Panc1 (cell line): ENCODE results near the gene PRAMEF1. TPM values are rescaled to one million over a fixed set of nuclear protein-coding genes. Genes with fewer than 3 reads are reported as not detected.

Experiments used
- ATAC-seq: fragments of 200-7000 bp; cut with Tn5 transposase; 2 replicates; pipeline ENCODE4 v1.9.1; 2020; ENCODE audit warnings: mild to moderate bottlenecking, moderate library complexity
- BruUV-seq: library from RNA; stranded (reverse); fragments of 400-500 nt; replicated peaks from 2 replicates; lab custom pipeline; 2021; lab: Mats Ljungman, UMichigan
- CTCF ChIA-PET: fragments of 300-600 bp; sonication (Branson Sonifier 250); formaldehyde crosslinking; loops from one replicate; lab custom pipeline; 2022; ENCODE audit warnings: antibody characterized with exemption; lab: Charles Lee
- POLR2A ChIA-PET: fragments of 300-600 bp; sonication (Branson Sonifier 250); formaldehyde crosslinking; loops from one replicate; lab custom pipeline; 2022; ENCODE audit warnings: antibody characterized with exemption; lab: Charles Lee
- DNase-seq: peaks from one replicate; pipeline ENCODE4 v3.0.0-alpha.2; 2010; ENCODE audit warnings: low read depth, low spot score
- H3K27ac ChIP-seq: 2 replicates; pipeline ENCODE4 v1.5.1; 2011; ENCODE audit warnings: mild to moderate bottlenecking, low read length, inconsistent platforms
- H3K27me3 ChIP-seq: fragments of 200-500 bp; sonication (Bioruptor generic); 2 replicates; pipeline ENCODE4 v1.6.0; 2014; ENCODE audit warnings: low read length, inconsistent platforms; ENCODE audit not compliant: control insufficient read depth, insufficient read depth
- H3K36me3 ChIP-seq: fragments of 200-500 bp; sonication (Bioruptor generic); 2 replicates; pipeline ENCODE4 v1.5.1; 2014; ENCODE audit warnings: inconsistent platforms, mild to moderate bottlenecking, low read length, moderate library complexity; ENCODE audit not compliant: control insufficient read depth, insufficient read depth
- H3K4me1 ChIP-seq: 2 replicates; pipeline ENCODE4 v1.5.1; 2011; ENCODE audit warnings: inconsistent platforms, mild to moderate bottlenecking, low read length, moderate library complexity; ENCODE audit not compliant: control insufficient read depth, insufficient read depth
- H3K4me3 ChIP-seq, 2 experiments: 2 replicates each; pipeline ENCODE4 v1.5.1; 2011 to 2012; ENCODE audit warnings: low read depth in 2 of 2, low read length in 2 of 2, mild to moderate bottlenecking in 2 of 2, inconsistent platforms in 1 of 2, moderate library complexity in 1 of 2
- H3K9me3 ChIP-seq: fragments of 200-500 bp; sonication (Bioruptor generic); 2 replicates; pipeline ENCODE4 v1.5.1; 2014; ENCODE audit warnings: low read depth, mild to moderate bottlenecking, inconsistent platforms, low read length, moderate library complexity; ENCODE audit not compliant: control insufficient read depth, insufficient read depth
- POLR2AphosphoS5 ChIP-seq: IDR thresholded peaks from 2 replicates; pipeline ENCODE4 v1.6.1; 2012; ENCODE audit warnings: mild to moderate bottlenecking, low read depth, low read length, moderate library complexity
- SIN3A ChIP-seq: IDR thresholded peaks from 2 replicates; pipeline ENCODE4 v1.6.1; 2012; ENCODE audit warnings: low read depth, mild to moderate bottlenecking, low read length, moderate library complexity, borderline replicate concordance; ENCODE audit not compliant: insufficient read depth
- TCF7L2 ChIP-seq: IDR thresholded peaks from 2 replicates; pipeline ENCODE4 v1.6.1; 2011; ENCODE audit warnings: mild to moderate bottlenecking, low read depth, low read length, inconsistent platforms
- in situ Hi-C: cut with HindIII; loops from 2 replicates; pipeline ENCODE4 v1.10.0; 2016; ENCODE audit warnings: low sequenced_read_pairs, low pct_unique_long_range_greater_than_20kb
- intact Hi-C: fragments of 100-400 bp; cut with micrococcal nuclease; formaldehyde crosslinking; loops from one replicate; pipeline ENCODE4 v1.10.0; 2022; ENCODE audit not compliant: unreplicated experiment
- total RNA-seq: library from RNA; stranded (reverse); gene quantifications from one replicate; pipeline ENCODE4 v1.2.1, GENCODE V29; 2021; ENCODE audit not compliant: unreplicated experiment
- TF ChIP-seq, protein P1 (sequence below), 2 experiments: IDR thresholded peaks; 2 replicates each; pipeline ENCODE4 v1.6.1; 2011 to 2012; ENCODE audit warnings: low read depth in 2 of 2, control low read depth in 1 of 2, low read length in 1 of 2, mild to moderate bottlenecking in 1 of 2, moderate library complexity in 1 of 2; ENCODE audit not compliant: insufficient read depth in 1 of 2
- TF ChIP-seq, protein P2 (sequence below): fragments of 450-650 bp; IDR thresholded peaks from 2 replicates; pipeline ENCODE4 v1.5.1; 2017; ENCODE audit warnings: mild to moderate bottlenecking

PRAMEF1 gene
- total RNA-seq, 1 experiment from 2014 or later = not detected

DNA sequence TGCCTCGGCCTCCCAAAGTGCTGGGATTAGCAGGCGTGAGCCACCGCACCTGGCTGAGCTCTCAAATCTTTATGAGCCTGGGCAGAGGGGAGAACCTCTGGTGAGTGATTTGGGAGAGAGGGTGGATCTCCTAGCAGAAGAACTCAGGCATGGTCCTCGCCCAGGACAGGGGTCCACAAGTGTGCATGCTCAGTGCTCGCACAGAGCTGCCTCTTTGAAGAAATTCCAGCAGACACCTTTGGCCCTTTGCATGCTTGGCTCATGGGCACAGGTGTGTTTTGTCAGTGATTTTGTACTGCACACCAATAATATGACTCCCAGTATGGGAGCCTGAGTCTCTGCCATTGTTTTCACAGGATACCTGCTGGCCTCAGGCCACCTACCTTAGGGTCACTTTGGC, 29.4 kb upstream of the PRAMEF1 start:
- DNase-seq (no peak), ATAC-seq (no peak)
- H3K4me3 ChIP-seq = no peak overlapping the region
- no peaks in the 10 kb centered on the region for H3K9me3 ChIP-seq
- H3K36me3 ChIP-seq = no peaks in the 10 kb centered on the region
- ChIA-PET CTCF (no interaction called here), POLR2A (no interaction called here)
- no peaks in the 10 kb centered on the region for H3K4me1 ChIP-seq
- no peak overlapping the region for H3K27ac ChIP-seq
- intact Hi-C loops (no loop called here), in situ Hi-C loops (no loop called here)
- H3K27me3 ChIP-seq = peaks cover 12% of the 10 kb centered on the region; the same call in 1 of the 2 replicates
- TF ChIP-seq SIN3A (no peak), TCF7L2 (no peak), POLR2AphosphoS5 (no peak)
- TF ChIP-seq, protein P1, sequence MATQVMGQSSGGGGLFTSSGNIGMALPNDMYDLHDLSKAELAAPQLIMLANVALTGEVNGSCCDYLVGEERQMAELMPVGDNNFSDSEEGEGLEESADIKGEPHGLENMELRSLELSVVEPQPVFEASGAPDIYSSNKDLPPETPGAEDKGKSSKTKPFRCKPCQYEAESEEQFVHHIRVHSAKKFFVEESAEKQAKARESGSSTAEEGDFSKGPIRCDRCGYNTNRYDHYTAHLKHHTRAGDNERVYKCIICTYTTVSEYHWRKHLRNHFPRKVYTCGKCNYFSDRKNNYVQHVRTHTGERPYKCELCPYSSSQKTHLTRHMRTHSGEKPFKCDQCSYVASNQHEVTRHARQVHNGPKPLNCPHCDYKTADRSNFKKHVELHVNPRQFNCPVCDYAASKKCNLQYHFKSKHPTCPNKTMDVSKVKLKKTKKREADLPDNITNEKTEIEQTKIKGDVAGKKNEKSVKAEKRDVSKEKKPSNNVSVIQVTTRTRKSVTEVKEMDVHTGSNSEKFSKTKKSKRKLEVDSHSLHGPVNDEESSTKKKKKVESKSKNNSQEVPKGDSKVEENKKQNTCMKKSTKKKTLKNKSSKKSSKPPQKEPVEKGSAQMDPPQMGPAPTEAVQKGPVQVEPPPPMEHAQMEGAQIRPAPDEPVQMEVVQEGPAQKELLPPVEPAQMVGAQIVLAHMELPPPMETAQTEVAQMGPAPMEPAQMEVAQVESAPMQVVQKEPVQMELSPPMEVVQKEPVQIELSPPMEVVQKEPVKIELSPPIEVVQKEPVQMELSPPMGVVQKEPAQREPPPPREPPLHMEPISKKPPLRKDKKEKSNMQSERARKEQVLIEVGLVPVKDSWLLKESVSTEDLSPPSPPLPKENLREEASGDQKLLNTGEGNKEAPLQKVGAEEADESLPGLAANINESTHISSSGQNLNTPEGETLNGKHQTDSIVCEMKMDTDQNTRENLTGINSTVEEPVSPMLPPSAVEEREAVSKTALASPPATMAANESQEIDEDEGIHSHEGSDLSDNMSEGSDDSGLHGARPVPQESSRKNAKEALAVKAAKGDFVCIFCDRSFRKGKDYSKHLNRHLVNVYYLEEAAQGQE (IDR thresholded peaks at IDR 0.05; ENCODE audit: insufficient read depth in 1 of 2, low read depth in 2 of 2, low read length in 1 of 2) = no peak
- TF ChIP-seq, protein P2, sequence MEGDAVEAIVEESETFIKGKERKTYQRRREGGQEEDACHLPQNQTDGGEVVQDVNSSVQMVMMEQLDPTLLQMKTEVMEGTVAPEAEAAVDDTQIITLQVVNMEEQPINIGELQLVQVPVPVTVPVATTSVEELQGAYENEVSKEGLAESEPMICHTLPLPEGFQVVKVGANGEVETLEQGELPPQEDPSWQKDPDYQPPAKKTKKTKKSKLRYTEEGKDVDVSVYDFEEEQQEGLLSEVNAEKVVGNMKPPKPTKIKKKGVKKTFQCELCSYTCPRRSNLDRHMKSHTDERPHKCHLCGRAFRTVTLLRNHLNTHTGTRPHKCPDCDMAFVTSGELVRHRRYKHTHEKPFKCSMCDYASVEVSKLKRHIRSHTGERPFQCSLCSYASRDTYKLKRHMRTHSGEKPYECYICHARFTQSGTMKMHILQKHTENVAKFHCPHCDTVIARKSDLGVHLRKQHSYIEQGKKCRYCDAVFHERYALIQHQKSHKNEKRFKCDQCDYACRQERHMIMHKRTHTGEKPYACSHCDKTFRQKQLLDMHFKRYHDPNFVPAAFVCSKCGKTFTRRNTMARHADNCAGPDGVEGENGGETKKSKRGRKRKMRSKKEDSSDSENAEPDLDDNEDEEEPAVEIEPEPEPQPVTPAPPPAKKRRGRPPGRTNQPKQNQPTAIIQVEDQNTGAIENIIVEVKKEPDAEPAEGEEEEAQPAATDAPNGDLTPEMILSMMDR = no peak
- no TSS peak for BruUV-seq

DNA sequence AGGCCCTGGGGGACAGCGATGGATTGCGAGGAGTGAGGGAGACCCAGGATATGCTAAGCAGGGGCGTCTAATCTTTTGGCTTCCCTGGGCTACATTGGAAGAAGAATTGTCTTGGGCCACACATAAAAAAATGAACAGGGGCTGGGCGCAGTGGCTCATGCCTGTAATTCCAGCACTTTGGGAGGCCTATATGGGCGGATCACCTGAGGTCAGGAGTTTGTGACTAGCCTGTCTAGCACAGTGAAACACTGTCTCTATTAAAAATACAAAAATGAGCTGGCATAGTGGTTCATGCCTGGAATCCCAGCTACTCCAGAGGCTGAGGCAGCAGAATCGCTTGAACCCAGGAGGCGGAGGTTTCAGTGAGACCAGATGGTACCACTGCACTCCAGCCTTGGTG, 28.4 kb upstream of the PRAMEF1 start:
- intact Hi-C loops = no loop called here
- Histone ChIP-seq H3K4me3 (no peak overlapping the region), H3K9me3 (no peaks in the 10 kb centered on the region), H3K27ac (no peak overlapping the region), H3K4me1 (no peaks in the 10 kb centered on the region), H3K27me3 (peaks cover 12% of the 10 kb centered on the region; the same call in 1 of the 2 replicates), H3K36me3 (no peaks in the 10 kb centered on the region)
- ATAC-seq = no peak
- TF ChIP-seq SIN3A (no peak), TCF7L2 (no peak), POLR2AphosphoS5 (no peak)
- TF ChIP-seq, protein P2 = no peak
- TF ChIP-seq, protein P1 (IDR thresholded peaks at IDR 0.05; ENCODE audit: insufficient read depth in 1 of 2, low read depth in 2 of 2, low read length in 1 of 2) = no peak
- in situ Hi-C loops = no loop called here
- DNase-seq = no peak
- CTCF ChIA-PET = interaction anchor here (0.7 kb wide), 1 partner anchor 71 kb away, joined by 3 read pairs; no protein-coding TSS in a partner anchor
- POLR2A ChIA-PET = no interaction called here
- no TSS peak for BruUV-seq
